OCI-LY3 (cell line): Measurements from ENCODE around the gene KRT73.

Experiments used
- CTCF ChIP-seq: fragments of 200-600, 300-600 bp; sonication (generic); IDR thresholded peaks from 2 replicates; pipeline ENCODE4 v1.5.1; 2014; ENCODE audit warnings: antibody characterized with exemption, low read length, low read depth
- EZH2phosphoT487 ChIP-seq: fragments of 200-600 bp; shearing (Covaris generic); IDR thresholded peaks from 2 replicates; pipeline ENCODE4 v1.6.1; 2018; ENCODE audit warnings: antibody characterized with exemption, mixed run types, low read depth

- TF ChIP-seq CTCF (no peak), EZH2phosphoT487 (no peak)
Measured at GRCh38 chr12:52581481-52581880, 36.9 kb downstream of the KRT73 start.
